ENCODE results near the gene KCTD21.

DNA sequence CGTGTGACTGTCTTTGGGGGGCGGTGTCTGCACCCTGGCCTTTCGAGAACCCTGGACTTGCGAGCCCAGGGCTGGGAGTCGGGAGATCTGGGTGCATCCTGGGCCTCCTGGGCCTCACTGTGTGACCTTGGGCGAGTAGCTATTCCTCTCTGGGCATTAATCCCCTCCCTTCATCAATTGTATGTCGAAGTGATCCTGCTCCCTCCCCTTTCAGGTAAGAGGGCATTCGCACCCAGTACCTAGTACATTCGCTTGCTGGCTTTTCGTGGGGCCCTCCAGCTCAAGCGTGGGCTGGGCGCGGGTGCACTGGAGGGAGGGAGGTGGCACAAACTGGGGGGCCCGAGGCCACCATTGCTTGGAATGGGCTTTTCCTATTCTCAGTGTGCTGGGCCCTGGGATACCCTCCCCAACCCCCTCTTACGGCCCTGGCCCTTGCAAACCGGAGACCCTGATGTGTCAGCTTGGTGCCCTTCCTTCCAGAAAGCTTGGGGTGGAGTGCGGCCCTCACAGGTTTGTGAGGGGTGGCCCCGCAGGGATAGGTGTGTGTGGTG lies 823 bp upstream of the KCTD21 start:
- TF ChIP-seq, protein P1, sequence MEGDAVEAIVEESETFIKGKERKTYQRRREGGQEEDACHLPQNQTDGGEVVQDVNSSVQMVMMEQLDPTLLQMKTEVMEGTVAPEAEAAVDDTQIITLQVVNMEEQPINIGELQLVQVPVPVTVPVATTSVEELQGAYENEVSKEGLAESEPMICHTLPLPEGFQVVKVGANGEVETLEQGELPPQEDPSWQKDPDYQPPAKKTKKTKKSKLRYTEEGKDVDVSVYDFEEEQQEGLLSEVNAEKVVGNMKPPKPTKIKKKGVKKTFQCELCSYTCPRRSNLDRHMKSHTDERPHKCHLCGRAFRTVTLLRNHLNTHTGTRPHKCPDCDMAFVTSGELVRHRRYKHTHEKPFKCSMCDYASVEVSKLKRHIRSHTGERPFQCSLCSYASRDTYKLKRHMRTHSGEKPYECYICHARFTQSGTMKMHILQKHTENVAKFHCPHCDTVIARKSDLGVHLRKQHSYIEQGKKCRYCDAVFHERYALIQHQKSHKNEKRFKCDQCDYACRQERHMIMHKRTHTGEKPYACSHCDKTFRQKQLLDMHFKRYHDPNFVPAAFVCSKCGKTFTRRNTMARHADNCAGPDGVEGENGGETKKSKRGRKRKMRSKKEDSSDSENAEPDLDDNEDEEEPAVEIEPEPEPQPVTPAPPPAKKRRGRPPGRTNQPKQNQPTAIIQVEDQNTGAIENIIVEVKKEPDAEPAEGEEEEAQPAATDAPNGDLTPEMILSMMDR (IDR thresholded peaks at IDR 0.05), result no peak
- TF ChIP-seq POLR2AphosphoS5 (IDR thresholded peaks at IDR 0.05; ENCODE audit: low read depth, low read length), result no peak

Data from Panc1 (cell line).